Measurements from ENCODE around the gene UMPS. TPM values are rescaled to one million over a fixed set of nuclear protein-coding genes. Genes with fewer than 3 reads are reported as not detected.
"Not testable (repeated sequence)": the region's sequence is repeated elsewhere in the genome, so short reads cannot be mapped to it uniquely, and the experiment has no call there.

Gene UMPS
- total RNA-seq, 2 experiments from 2014 or later: 33.4 to 50.1 TPM

- peaks cover 9% of the 10 kb centered on the region for H3K4me1 Mint-ChIP-seq
- no peak overlapping the region for H3K27ac Mint-ChIP-seq
- H3K36me3 Mint-ChIP-seq: no peaks in the 10 kb centered on the region
- no peak overlapping the region for H3K4me3 Mint-ChIP-seq
- CTCF ChIA-PET: interaction anchor here (1.2 kb wide), 1 partner anchor 20 kb away, joined by 3 read pairs; no protein-coding TSS in a partner anchor
- ATAC-seq: no peak
- no peak for DNase-seq
- peaks cover 15% of the 10 kb centered on the region for H3K27me3 Mint-ChIP-seq
- no peaks in the 10 kb centered on the region for H3K9me3 Mint-ChIP-seq (ENCODE audit: low read depth)
These were observed 50.7 kb downstream of the UMPS start for GRCh38 chr3:124780761-124781475.

DNA sequence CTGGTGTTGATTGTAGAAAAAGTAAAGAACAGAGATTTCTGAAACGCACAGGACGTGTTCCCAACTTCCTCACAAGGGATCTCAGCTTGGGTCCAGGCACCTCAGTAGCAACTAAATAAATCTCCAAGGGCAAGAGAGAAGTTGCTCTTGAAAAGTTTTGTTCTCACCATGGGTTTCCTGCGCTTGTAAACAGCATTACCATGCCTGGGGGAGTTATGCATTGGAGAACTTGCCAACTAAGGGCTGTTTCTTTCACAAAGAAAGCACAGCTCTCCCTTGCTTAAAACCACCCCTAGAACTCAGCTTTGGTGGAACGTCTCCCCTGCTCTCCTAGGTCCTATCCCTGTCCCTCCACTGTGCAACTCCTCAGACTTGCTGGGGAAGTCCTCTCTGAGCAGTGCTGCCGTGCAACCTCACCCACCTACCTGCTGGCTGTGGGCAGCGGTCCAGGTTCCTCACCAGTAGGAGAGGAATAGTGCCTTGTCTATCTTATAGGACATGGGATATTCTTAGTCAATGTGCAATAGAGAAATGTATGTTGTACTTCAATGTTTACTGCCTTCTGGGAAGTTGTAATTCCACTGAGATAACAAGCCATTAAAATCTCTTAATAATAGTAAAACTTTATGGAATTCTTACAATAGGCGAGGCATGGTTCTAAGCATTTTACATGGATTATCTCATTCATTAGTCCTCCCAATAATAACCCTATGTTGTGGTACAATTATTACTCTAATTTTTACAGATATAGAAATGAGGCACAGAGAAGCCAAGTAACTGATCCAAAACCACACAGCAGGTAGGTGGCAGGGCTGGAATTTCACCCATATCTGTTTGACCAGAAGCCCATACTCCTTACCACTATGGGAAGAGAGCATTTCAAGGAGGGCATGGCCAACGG, 51.5 kb downstream of the UMPS start:
- Mint-ChIP-seq H3K27me3 (peaks cover 15% of the 10 kb centered on the region), H3K9me3 (ENCODE audit: low read depth) (no peaks in the 10 kb centered on the region), H3K4me1 (peaks cover 9% of the 10 kb centered on the region), H3K27ac (no peak overlapping the region), H3K4me3 (no peak overlapping the region), H3K36me3 (no peaks in the 10 kb centered on the region)
- CTCF ChIA-PET: interaction anchor here (1.2 kb wide), 1 partner anchor 21 kb away, joined by 3 read pairs; no protein-coding TSS in a partner anchor
- DNase-seq: no peak
- ATAC-seq: no peak

DNA sequence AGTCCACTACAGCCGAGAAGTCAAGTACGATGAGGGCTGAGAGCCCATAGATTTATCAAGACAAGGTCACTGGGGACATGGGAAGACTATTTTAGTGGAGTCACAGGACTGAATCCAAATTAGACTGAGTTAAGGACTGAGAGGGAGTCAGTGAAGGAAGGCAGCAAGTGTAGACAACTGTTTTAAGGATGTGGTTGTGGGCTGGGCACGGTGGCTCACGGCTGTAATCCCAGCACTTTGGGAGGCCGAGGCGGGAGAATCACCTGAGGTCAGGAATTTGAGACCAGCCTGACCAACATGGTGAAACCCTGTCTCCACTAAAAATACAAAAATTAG, 52.1 kb downstream of the UMPS start:
- DNase-seq; ATAC-seq; H3K4me1 Mint-ChIP-seq; H3K9me3 Mint-ChIP-seq (ENCODE audit: low read depth); CTCF ChIA-PET; H3K27ac Mint-ChIP-seq; H3K4me3 Mint-ChIP-seq; H3K36me3 Mint-ChIP-seq: not testable (repeated sequence)
- peaks cover 15% of the 10 kb centered on the region for H3K27me3 Mint-ChIP-seq

GRCh38 chr3:124783696-124784095, 53.4 kb downstream of the UMPS start:
- H3K36me3 Mint-ChIP-seq: no peaks in the 10 kb centered on the region
- DNase-seq (no peak), ATAC-seq (no peak)
- peaks cover 8% of the 10 kb centered on the region for H3K27me3 Mint-ChIP-seq
- CTCF ChIA-PET: interaction anchor here (1.4 kb wide), 1 partner anchor 118 kb away, joined by 4 read pairs; no protein-coding TSS in a partner anchor
- peaks cover 9% of the 10 kb centered on the region for H3K4me1 Mint-ChIP-seq
- no peaks in the 10 kb centered on the region for H3K9me3 Mint-ChIP-seq (ENCODE audit: low read depth)
- H3K4me3 Mint-ChIP-seq: no peak overlapping the region
- no peak overlapping the region for H3K27ac Mint-ChIP-seq

DNA sequence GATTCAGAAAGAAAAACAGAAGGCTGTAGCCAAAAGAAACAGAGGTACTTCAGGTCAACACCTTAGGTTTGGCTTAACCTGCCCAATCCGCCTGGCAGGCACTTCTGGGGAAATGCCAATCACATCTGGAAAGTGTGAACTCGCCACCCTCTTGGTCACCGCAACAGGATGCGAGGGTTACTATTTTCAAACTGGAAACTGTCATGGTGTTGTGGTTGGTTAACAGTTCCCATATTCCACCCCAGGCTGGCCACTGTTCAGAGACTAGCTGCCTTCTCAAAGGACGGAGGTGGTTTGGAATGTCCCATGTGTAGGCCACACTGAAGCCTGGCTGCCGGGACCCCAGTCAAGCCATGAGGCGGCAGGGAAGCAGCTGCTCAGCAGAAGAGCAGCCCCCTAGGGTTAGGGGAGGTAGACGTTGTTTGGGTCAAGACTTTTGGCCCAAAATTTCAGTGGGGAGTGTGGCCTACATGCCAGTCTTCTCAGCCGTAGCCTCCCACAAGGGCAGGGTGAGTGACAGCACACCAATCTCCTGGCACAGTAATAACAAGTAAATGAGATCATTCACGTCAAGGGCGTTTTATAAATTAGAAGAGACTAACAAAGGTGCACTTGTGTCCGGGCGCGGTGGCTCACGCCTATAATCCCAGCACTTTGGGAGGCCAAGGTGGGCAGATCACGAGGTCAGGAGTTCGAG, 54.6 kb downstream of the UMPS start:
- peaks cover 8% of the 10 kb centered on the region for H3K27me3 Mint-ChIP-seq
- peaks cover 9% of the 10 kb centered on the region for H3K4me1 Mint-ChIP-seq
- H3K4me3 Mint-ChIP-seq: no peak overlapping the region
- DNase-seq (no peak), ATAC-seq (no peak)
- no peak overlapping the region for H3K27ac Mint-ChIP-seq
- H3K9me3 Mint-ChIP-seq (ENCODE audit: low read depth): no peaks in the 10 kb centered on the region
- no peaks in the 10 kb centered on the region for H3K36me3 Mint-ChIP-seq
- CTCF ChIA-PET: interaction anchor here (1.4 to 4.2 kb wide), 2 partner anchors 23 to 116 kb away, joined by 4 to 22 read pairs; no protein-coding TSS in a partner anchor

GRCh38 chr3:124785973-124786372, 55.7 kb downstream of the UMPS start:
- no peak overlapping the region for H3K4me3 Mint-ChIP-seq
- no peak overlapping the region for H3K27ac Mint-ChIP-seq
- H3K9me3 Mint-ChIP-seq (ENCODE audit: low read depth): no peaks in the 10 kb centered on the region
- CTCF ChIA-PET: interaction anchor here (1.1 to 4.2 kb wide), 3 partner anchors 24 to 116 kb away, joined by 3 to 22 read pairs (median 17); no protein-coding TSS in a partner anchor
- DNase-seq: no peak
- ATAC-seq: no peak
- no peaks in the 10 kb centered on the region for H3K36me3 Mint-ChIP-seq
- peaks cover 6% of the 10 kb centered on the region for H3K4me1 Mint-ChIP-seq
- peaks cover 8% of the 10 kb centered on the region for H3K27me3 Mint-ChIP-seq

GRCh38 chr3:124786511-124787241, 56.4 kb downstream of the UMPS start:
- DNase-seq (no peak), ATAC-seq (no peak)
- CTCF ChIA-PET: interaction anchor here (1.1 to 4.2 kb wide), 3 partner anchors 25 to 115 kb away, joined by 3 to 22 read pairs (median 17); no protein-coding TSS in a partner anchor
- Mint-ChIP-seq H3K27ac (no peak overlapping the region), H3K9me3 (ENCODE audit: low read depth) (no peaks in the 10 kb centered on the region), H3K27me3 (peaks cover 6% of the 10 kb centered on the region), H3K4me3 (no peak overlapping the region), H3K36me3 (no peaks in the 10 kb centered on the region), H3K4me1 (peaks cover 10% of the 10 kb centered on the region)

DNA sequence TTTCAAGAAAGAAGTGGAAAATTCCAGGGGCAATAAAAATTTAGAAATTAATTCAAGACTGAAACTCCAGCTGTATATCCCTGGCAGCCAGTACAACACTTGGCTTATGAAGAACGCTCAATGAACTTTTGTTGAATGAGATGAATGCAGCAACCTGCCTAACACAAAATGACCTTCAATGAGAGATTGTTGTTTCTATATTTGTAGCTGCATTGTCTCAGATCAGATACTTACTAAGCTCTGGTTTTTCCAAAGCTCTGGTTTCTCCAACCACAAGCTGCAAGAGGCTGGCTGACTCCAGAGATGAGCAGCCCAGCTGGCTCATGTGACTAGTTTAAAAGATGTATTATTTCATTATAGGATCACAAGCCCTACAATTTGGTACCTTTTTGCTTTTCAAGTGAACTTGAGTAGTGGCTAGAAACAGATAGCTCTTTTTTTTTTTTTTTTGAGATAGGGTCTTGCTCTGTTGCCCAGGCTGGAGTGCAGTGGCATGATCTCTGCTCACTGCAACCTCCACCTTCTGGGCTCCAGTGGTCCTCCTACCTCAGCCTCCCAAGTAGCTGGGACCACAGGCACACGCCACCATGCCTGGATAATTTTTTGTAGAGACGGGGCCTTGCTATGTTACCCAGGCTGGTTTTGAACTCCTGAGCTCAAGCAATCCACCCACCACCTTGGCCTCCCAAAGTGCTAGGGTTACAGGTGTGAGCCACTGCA, 57.4 kb downstream of the UMPS start:
- Mint-ChIP-seq H3K9me3 (ENCODE audit: low read depth) (no peaks in the 10 kb centered on the region), H3K36me3 (no peaks in the 10 kb centered on the region), H3K27me3 (peaks cover 4% of the 10 kb centered on the region), H3K4me1 (peaks cover 13% of the 10 kb centered on the region), H3K4me3 (no peak overlapping the region), H3K27ac (no peak overlapping the region)
- DNase-seq (no peak), ATAC-seq (no peak)
- CTCF ChIA-PET: interaction anchor here (2.8 to 4.2 kb wide), 2 partner anchors 26 to 114 kb away, joined by 17 to 22 read pairs; no protein-coding TSS in a partner anchor

GRCh38 chr3:124788254-124788745, 58.0 kb downstream of the UMPS start:
- Mint-ChIP-seq H3K27ac (no peak overlapping the region), H3K4me1 (peaks cover 13% of the 10 kb centered on the region), H3K9me3 (ENCODE audit: low read depth) (no peaks in the 10 kb centered on the region), H3K4me3 (no peak overlapping the region), H3K27me3 (peaks cover 8% of the 10 kb centered on the region), H3K36me3 (no peaks in the 10 kb centered on the region)
- no peak for ATAC-seq
- CTCF ChIA-PET: interaction anchor here (2.8 to 4.2 kb wide), 2 partner anchors 27 to 113 kb away, joined by 17 to 22 read pairs; no protein-coding TSS in a partner anchor
- DNase-seq: no peak

DNA sequence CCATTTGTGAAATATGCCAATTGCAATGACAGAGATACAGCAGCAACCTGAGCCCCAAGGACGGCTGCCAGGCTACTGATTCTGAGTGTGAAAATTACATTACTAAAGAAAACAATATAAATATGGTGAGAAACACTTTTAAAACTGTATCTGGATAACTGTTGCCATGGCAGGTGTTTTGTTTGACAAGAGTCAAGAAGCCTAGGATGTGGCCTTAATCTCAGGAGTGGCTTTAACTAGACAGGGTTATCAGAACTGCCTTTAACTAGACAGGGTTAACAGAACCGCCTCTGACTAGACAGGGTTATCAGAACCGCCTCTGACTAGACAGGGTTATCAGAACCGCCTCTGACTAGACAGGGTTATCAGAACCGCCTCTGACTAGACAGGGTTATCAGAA, 58.9 kb downstream of the UMPS start:
- CTCF ChIA-PET: interaction anchor here (4.2 kb wide), 1 partner anchor 27 kb away, joined by 22 read pairs; no protein-coding TSS in a partner anchor
- peaks cover 13% of the 10 kb centered on the region for H3K4me1 Mint-ChIP-seq

DNA sequence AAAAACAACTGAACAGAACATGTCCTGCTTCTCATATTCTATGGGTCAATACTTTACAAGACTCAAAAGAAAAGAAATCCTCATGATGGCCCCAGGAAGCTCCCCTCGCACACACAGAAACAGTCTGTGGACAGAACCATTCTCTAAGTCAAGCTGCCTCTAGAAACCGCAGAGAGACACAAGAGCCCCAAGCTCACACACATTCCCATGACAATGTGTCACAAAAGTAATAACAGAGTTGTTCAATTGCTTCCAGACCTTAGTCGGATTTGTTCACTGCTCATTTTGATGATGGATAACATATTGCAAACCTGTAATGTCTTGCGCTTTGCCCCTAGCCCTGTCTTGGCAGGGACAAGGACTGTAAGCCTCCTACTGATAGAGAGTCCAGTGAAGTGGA, 60.9 kb downstream of the UMPS start:
- Mint-ChIP-seq H3K27ac (no peak overlapping the region), H3K36me3 (no peaks in the 10 kb centered on the region), H3K4me1 (peaks cover 10% of the 10 kb centered on the region), H3K9me3 (ENCODE audit: low read depth) (no peaks in the 10 kb centered on the region), H3K27me3 (peaks cover 7% of the 10 kb centered on the region), H3K4me3 (no peak overlapping the region)
- DNase-seq: no peak
- no peak for ATAC-seq
- CTCF ChIA-PET: interaction anchor here (1.0 to 1.7 kb wide), 2 partner anchors 30 to 110 kb away, joined by 3 to 5 read pairs; no protein-coding TSS in a partner anchor

More for the DNA sequence above, 58.9 kb downstream of the UMPS start:
- H3K4me3 Mint-ChIP-seq; H3K36me3 Mint-ChIP-seq; H3K27ac Mint-ChIP-seq; H3K27me3 Mint-ChIP-seq; DNase-seq; ATAC-seq; H3K9me3 Mint-ChIP-seq (ENCODE audit: low read depth): not testable (repeated sequence)

Measured in activated CD8-positive, alpha-beta memory T cell treated with anti-CD3 and anti-CD28 coated beads, Interleukin-2, amount 10 ng/mL, durations not matched to agents 7 days and 5 days (primary cell).